Measurements from ENCODE around the gene GSN. TPM values are rescaled to one million over a fixed set of nuclear protein-coding genes. Genes with fewer than 3 reads are reported as not detected.

Gene GSN
- total and polyA plus RNA-seq, 2 of the 13 experiments (the other 11 are each of a cell fraction or from before 2014, with no cell fraction given), result 294 to 307 TPM

GRCh38 chr9:121278477-121279261, 10.7 kb downstream of the GSN start (continued):
- TF ChIP-seq ZNF552 (CRISPR knock-in tag; IDR thresholded peaks at IDR 0.05; ENCODE audit: borderline replicate concordance) (peak; percentile 50; the same call in 1 of the 2 replicates), SMAD3 (CRISPR knock-in tag; IDR thresholded peaks at IDR 0.05) (0 out of 2 replicates have a peak, but pooled peaks have one; percentile 50), ZSCAN9 (CRISPR knock-in tag; IDR thresholded peaks at IDR 0.05; ENCODE audit: borderline replicate concordance) (0 out of 2 replicates have a peak, but pooled peaks have one; percentile 45), JUN (CRISPR knock-in tag; IDR thresholded peaks at IDR 0.05) (0 out of 2 replicates have a peak, but pooled peaks have one; percentile 65), SOX5 (CRISPR knock-in tag; IDR thresholded peaks at IDR 0.05; ENCODE audit: borderline replicate concordance) (peak; percentile 70; the same call in 1 of the 2 replicates), HDAC2 (CRISPR knock-in tag; IDR thresholded peaks at IDR 0.05) (peak; percentile 43; the same call in 1 of the 2 replicates), RNF2 (conservative IDR thresholded peaks at IDR 0.05; ENCODE audit: low read depth) (peak; percentile 65; the same call in 1 of the 2 replicates), HOXA3 (CRISPR knock-in tag; IDR thresholded peaks at IDR 0.05) (no peak; the same call in 1 of the 2 replicates), TEF (CRISPR knock-in tag; IDR thresholded peaks at IDR 0.05) (no peak), ZNF263 (CRISPR knock-in tag; IDR thresholded peaks at IDR 0.05) (peak; percentile 49; the same call in 1 of the 2 replicates)
- TF ChIP-seq, protein P1, sequence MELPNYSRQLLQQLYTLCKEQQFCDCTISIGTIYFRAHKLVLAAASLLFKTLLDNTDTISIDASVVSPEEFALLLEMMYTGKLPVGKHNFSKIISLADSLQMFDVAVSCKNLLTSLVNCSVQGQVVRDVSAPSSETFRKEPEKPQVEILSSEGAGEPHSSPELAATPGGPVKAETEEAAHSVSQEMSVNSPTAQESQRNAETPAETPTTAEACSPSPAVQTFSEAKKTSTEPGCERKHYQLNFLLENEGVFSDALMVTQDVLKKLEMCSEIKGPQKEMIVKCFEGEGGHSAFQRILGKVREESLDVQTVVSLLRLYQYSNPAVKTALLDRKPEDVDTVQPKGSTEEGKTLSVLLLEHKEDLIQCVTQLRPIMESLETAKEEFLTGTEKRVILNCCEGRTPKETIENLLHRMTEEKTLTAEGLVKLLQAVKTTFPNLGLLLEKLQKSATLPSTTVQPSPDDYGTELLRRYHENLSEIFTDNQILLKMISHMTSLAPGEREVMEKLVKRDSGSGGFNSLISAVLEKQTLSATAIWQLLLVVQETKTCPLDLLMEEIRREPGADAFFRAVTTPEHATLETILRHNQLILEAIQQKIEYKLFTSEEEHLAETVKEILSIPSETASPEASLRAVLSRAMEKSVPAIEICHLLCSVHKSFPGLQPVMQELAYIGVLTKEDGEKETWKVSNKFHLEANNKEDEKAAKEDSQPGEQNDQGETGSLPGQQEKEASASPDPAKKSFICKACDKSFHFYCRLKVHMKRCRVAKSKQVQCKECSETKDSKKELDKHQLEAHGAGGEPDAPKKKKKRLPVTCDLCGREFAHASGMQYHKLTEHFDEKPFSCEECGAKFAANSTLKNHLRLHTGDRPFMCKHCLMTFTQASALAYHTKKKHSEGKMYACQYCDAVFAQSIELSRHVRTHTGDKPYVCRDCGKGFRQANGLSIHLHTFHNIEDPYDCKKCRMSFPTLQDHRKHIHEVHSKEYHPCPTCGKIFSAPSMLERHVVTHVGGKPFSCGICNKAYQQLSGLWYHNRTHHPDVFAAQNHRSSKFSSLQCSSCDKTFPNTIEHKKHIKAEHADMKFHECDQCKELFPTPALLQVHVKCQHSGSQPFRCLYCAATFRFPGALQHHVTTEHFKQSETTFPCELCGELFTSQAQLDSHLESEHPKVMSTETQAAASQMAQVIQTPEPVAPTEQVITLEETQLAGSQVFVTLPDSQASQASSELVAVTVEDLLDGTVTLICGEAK (IDR thresholded peaks at IDR 0.05), result no peak
- TF ChIP-seq, protein P1 (CRISPR knock-in tag; IDR thresholded peaks at IDR 0.05), result peak; percentile 30; the same call in 1 of the 2 replicates
- TF ChIP-seq, protein P2, sequence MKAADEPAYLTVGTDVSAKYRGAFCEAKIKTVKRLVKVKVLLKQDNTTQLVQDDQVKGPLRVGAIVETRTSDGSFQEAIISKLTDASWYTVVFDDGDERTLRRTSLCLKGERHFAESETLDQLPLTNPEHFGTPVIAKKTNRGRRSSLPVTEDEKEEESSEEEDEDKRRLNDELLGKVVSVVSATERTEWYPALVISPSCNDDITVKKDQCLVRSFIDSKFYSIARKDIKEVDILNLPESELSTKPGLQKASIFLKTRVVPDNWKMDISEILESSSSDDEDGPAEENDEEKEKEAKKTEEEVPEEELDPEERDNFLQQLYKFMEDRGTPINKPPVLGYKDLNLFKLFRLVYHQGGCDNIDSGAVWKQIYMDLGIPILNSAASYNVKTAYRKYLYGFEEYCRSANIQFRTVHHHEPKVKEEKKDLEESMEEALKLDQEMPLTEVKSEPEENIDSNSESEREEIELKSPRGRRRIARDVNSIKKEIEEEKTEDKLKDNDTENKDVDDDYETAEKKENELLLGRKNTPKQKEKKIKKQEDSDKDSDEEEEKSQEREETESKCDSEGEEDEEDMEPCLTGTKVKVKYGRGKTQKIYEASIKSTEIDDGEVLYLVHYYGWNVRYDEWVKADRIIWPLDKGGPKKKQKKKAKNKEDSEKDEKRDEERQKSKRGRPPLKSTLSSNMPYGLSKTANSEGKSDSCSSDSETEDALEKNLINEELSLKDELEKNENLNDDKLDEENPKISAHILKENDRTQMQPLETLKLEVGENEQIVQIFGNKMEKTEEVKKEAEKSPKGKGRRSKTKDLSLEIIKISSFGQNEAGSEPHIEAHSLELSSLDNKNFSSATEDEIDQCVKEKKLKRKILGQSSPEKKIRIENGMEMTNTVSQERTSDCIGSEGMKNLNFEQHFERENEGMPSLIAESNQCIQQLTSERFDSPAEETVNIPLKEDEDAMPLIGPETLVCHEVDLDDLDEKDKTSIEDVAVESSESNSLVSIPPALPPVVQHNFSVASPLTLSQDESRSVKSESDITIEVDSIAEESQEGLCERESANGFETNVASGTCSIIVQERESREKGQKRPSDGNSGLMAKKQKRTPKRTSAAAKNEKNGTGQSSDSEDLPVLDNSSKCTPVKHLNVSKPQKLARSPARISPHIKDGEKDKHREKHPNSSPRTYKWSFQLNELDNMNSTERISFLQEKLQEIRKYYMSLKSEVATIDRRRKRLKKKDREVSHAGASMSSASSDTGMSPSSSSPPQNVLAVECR (CRISPR knock-in tag; IDR thresholded peaks at IDR 0.05; ENCODE audit: borderline replicate concordance), result peak; percentile 31; the same call in 1 of the 2 replicates

All from HepG2 (cell line).